K562 (cell line): ENCODE data around the gene PRKG2. TPM values are rescaled to one million over a fixed set of nuclear protein-coding genes. Genes with fewer than 3 reads are reported as not detected.

ENCODE experiments used
- ATAC-seq: fragments of 200-7000 bp; cut with Tn5 transposase; 3 replicates; pipeline ENCODE4 v1.9.1; 2020; ENCODE audit warnings: moderate library complexity
- BruUV-seq: library from RNA; stranded (reverse); fragments of 400-500 nt; replicated peaks from 2 replicates; lab custom pipeline; 2021; lab: Mats Ljungman, UMichigan
- CTCF ChIA-PET: fragments of 300-600 bp; formaldehyde crosslinking; extraction: SDS; loops from one replicate; lab custom pipeline; 2021; ENCODE audit warnings: low intra/inter-chr PET ratio; lab: Yijun Ruan, JAX
- POLR2A ChIA-PET: fragments of 300-600, 350-650 bp; sonication (Branson Sonifier 250); formaldehyde crosslinking; extraction: SDS; loops from one replicate; lab custom pipeline; 2021; ENCODE audit warnings: antibody characterized with exemption, inconsistent platforms; lab: Yijun Ruan, JAX
- DNase-seq, 4 experiments: peaks; one replicate each; pipeline versions ENCODE4 v3.0.0 to v3.0.0-alpha.2; 2011 to 2018; ENCODE audit warnings: low spot score in 3 of 4, mixed read lengths in 3 of 4; ENCODE audit errors: extremely low read depth in 1 of 4
- FAIRE-seq: peaks from 2 replicates; lab custom pipeline; 2011; peaks lifted over from hg19 to GRCh38; lab: Jason Lieb, UNC
- H2AFZ ChIP-seq: 2 replicates; pipeline ENCODE4 v1.6.0; 2011; ENCODE audit warnings: low read depth, low read length, control low read depth, inconsistent platforms
- H3K27ac ChIP-seq: fragments of 200-600 bp; 3 replicates; pipeline ENCODE4 v1.8.0; 2011; ENCODE audit warnings: low read depth, mild to moderate bottlenecking, control low read depth, inconsistent platforms, low read length, moderate library complexity, mixed read lengths; ENCODE audit errors: extremely low read depth
- H3K27me3 ChIP-seq, 2 experiments: fragments of 300-600 bp in 1 of 2; 2 replicates in 1 of 2; 3 replicates in 1 of 2; pipeline versions ENCODE4 v1.6.0 to v1.8.0; 2011; ENCODE audit warnings: inconsistent platforms in 2 of 2, low read length in 2 of 2, mild to moderate bottlenecking in 1 of 2, mixed read lengths in 1 of 2, moderate library complexity in 1 of 2; ENCODE audit not compliant: control insufficient read depth in 2 of 2, insufficient read depth in 2 of 2
- H3K36me3 ChIP-seq: fragments of 300-600 bp; 3 replicates; pipeline ENCODE4 v1.8.0; 2011; ENCODE audit warnings: mild to moderate bottlenecking, low read length, inconsistent platforms; ENCODE audit not compliant: control insufficient read depth, insufficient read depth
- H3K4me1 ChIP-seq, 2 experiments: fragments of 200-600 bp in 1 of 2; replicated peaks in 1 of 2; 2 replicates in 1 of 2; 3 replicates in 1 of 2; pipeline versions ENCODE4 v1.5.1 to v1.8.0; 2011; ENCODE audit warnings: inconsistent platforms in 2 of 2, low read length in 2 of 2, mild to moderate bottlenecking in 1 of 2, mixed read lengths in 1 of 2, moderate library complexity in 1 of 2; ENCODE audit not compliant: control insufficient read depth in 2 of 2, insufficient read depth in 2 of 2
- H3K4me2 ChIP-seq: 2 replicates; pipeline ENCODE4 v1.6.1; 2011; ENCODE audit warnings: low read length, control low read depth, inconsistent platforms, mixed read lengths; ENCODE audit not compliant: insufficient read depth
- H3K4me3 ChIP-seq: fragments of 200-600 bp; sonication (generic), shearing (Covaris generic); 2 replicates; pipeline ENCODE4 v1.5.1; 2016; ENCODE audit warnings: control low read depth, inconsistent platforms
- H3K79me2 ChIP-seq: fragments of 200-600 bp; 3 replicates; pipeline ENCODE4 v1.8.0; 2011; ENCODE audit warnings: low read length, inconsistent platforms; ENCODE audit not compliant: control insufficient read depth, insufficient read depth
- H3K9ac ChIP-seq, 2 experiments: 2 replicates each; pipeline versions ENCODE4 v1.6.0 to v1.6.1; 2011; ENCODE audit warnings: low read depth in 2 of 2, low read length in 2 of 2, control low read depth in 1 of 2, inconsistent platforms in 1 of 2, mild to moderate bottlenecking in 1 of 2, mixed read lengths in 1 of 2; ENCODE audit not compliant: insufficient read depth in 1 of 2
- H3K9me1 ChIP-seq: one replicate; pipeline ENCODE4 v1.6.0; 2011; ENCODE audit warnings: inconsistent platforms, mild to moderate bottlenecking, low read length, moderate library complexity; ENCODE audit not compliant: control insufficient read depth, insufficient read depth
- H3K9me3 ChIP-seq: replicated peaks from 2 replicates; pipeline ENCODE4 v1.5.1; 2011; ENCODE audit warnings: low read depth, low read length, inconsistent platforms; ENCODE audit not compliant: control insufficient read depth, insufficient read depth
- H4K20me1 ChIP-seq: replicated peaks from 2 replicates; pipeline ENCODE4 v1.6.1; 2011; ENCODE audit warnings: low read length, inconsistent platforms, mixed read lengths; ENCODE audit not compliant: control insufficient read depth, insufficient read depth
- BCL6 ChIP-seq: fragments of 250-450 bp; sonication (Bioruptor Pico); IDR thresholded peaks from 2 replicates; pipeline ENCODE4 v1.4.0; 2020
- HEY1 ChIP-seq: fragments of 250-450 bp; sonication (Bioruptor Pico); IDR thresholded peaks from 2 replicates; pipeline ENCODE4 v1.5.0; 2020; ENCODE audit warnings: mild to moderate bottlenecking, moderate library complexity, borderline replicate concordance
- SLC30A9 ChIP-seq: fragments of 250-450 bp; sonication (Bioruptor Pico); IDR thresholded peaks from 2 replicates; pipeline ENCODE4 v1.8.0; 2022; ENCODE audit warnings: mild to moderate bottlenecking, moderate library complexity
- SREBF2 ChIP-seq: sonication (generic); formaldehyde crosslinking; IDR thresholded peaks from 2 replicates; pipeline ENCODE4 v1.4.0; 2020; ENCODE audit warnings: mild to moderate bottlenecking, missing genetic modification reagents
- ZFPM2 ChIP-seq: fragments of 250-450 bp; sonication (Bioruptor Pico); IDR thresholded peaks from 2 replicates; pipeline ENCODE4 v1.5.1; 2022; ENCODE audit warnings: mild to moderate bottlenecking
- ZNF274 ChIP-seq: IDR thresholded peaks from 2 replicates; pipeline ENCODE4 v1.6.1; 2011; ENCODE audit warnings: low read depth, mild to moderate bottlenecking, low read length, moderate library complexity, borderline replicate concordance
- WGBS: fragments of 100-300 bp; shearing (Covaris generic); methylation state at CpG from one replicate; pipeline ENCODE4 v1.1.6; 2016; ENCODE audit warnings: low coverage, mixed read lengths; ENCODE audit not compliant: insufficient coverage; ENCODE audit errors: missing lambda C conversion rate; 5-methylcytosine and 5-hydroxymethylcytosine counted together
- in situ Hi-C: fragments of 300-500 bp; cut with MboI; formaldehyde crosslinking; loops from 4 replicates; pipeline ENCODE4 v1.15.0; 2018; ENCODE audit warnings: inconsistent platforms, mixed read lengths
- intact Hi-C: fragments of 100-400 bp; cut with micrococcal nuclease; formaldehyde crosslinking; loops from 2 replicates; pipeline ENCODE4 v1.14.2; 2022
- polyA plus RNA-seq, 8 experiments: library from polyadenylated mRNA; depleted of rRNA in 4 of 8; stranded (reverse) in 5 of 8; unstranded in 3 of 8; fragments of >200 nt; fragmentation: Nextera tagmentation in 2 of 8; fragmentation: Illumina TruSeq in 1 of 8; extraction: Ambion mirVana in 2 of 8; extraction: Trizol in 1 of 8; gene quantifications; 2 replicates each; pipeline versions ENCODE4 v1.2.1 to v1.2.3, GENCODE V29; 2011 to 2014; ENCODE audit warnings: inconsistent platforms in 1 of 8, missing spikeins in 1 of 8
- total RNA-seq, 7 experiments: library from RNA; depleted of rRNA in 6 of 7; stranded (reverse); fragments of >200 nt in 6 of 7; fragmentation: Illumina TruSeq in 2 of 7; extraction: Trizol in 2 of 7; gene quantifications; 2 replicates each; pipeline versions ENCODE4 v1.2.1 to v1.2.3, GENCODE V29; 2011 to 2021; ENCODE audit warnings: low replicate concordance in 1 of 7
- TF ChIP-seq, protein P1 (sequence below): fragments of 450-650 bp; IDR thresholded peaks from 2 replicates; pipeline ENCODE4 v1.6.1; 2016; ENCODE audit warnings: mild to moderate bottlenecking
- TF ChIP-seq, protein P2 (sequence below): fragments of 450-650 bp; IDR thresholded peaks from 2 replicates; pipeline ENCODE4 v1.6.1; 2016; ENCODE audit warnings: mild to moderate bottlenecking, moderate library complexity

Gene PRKG2
- total and polyA plus RNA-seq, 9 of the 15 experiments (the other 6 are each of a cell fraction or from before 2014, with no cell fraction given), result 0.01 to 0.68 (median 0.34) TPM

DNA sequence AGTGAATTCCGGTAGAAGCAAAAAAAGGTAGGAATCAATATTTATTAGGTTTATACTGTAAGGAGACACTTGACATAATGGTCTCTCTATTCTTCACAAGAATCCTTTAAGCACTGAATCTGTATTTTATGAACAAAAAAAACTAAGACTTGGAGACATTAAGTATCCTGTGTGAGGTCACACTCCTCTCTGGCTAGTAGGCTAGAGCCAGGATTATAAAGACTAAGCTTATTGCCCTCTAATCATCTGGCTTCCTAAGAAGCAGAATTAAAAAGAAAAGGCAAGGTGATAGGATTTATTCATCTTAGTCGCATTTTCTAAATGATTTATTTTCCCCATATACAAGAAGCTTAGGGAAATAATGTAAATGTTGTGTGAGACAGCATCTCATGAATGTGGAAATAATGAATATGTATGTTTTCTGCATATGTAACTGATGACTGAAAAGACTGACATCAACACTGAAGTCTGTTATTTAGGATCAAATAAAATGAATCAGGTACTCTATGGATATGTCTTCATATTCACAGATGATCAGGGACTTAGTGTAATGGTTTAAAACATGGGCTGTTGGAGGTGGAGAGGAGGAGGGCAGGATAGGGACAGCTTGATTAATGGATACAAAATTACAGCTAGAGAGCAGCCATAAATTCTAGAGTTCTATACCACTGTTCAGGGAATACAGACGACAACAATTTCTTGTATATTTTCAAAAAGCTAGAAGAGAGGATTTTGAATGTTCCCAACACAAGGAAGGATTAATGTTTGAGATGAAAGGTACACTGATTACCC is 30.4 kb upstream of the PRKG2 start:
- Histone ChIP-seq H3K9me3 (no peaks in the 10 kb centered on the region), H3K4me3 (no peak overlapping the region), H2AFZ (no peak overlapping the region), H3K4me1 (no peaks in the 10 kb centered on the region), H4K20me1 (no peaks in the 10 kb centered on the region), H3K9ac (no peak overlapping the region), H3K36me3 (no peaks in the 10 kb centered on the region), H3K9me1 (no peaks in the 10 kb centered on the region), H3K4me2 (no peak overlapping the region), H3K27ac (no peak overlapping the region), H3K27me3 (no peaks in the 10 kb centered on the region), H3K79me2 (no peaks in the 10 kb centered on the region)
- intact Hi-C loops, result no loop called here
- ATAC-seq (no peak), FAIRE-seq (no peak), DNase-seq (no peak)
- CTCF ChIA-PET, result no interaction called here
- 0% methylated on average over 3 of the region's 3 CpGs for WGBS
- in situ Hi-C loops, result no loop called here
- POLR2A ChIA-PET, result no interaction called here
- BruUV-seq, result no TSS peak
- TF ChIP-seq, protein P1, sequence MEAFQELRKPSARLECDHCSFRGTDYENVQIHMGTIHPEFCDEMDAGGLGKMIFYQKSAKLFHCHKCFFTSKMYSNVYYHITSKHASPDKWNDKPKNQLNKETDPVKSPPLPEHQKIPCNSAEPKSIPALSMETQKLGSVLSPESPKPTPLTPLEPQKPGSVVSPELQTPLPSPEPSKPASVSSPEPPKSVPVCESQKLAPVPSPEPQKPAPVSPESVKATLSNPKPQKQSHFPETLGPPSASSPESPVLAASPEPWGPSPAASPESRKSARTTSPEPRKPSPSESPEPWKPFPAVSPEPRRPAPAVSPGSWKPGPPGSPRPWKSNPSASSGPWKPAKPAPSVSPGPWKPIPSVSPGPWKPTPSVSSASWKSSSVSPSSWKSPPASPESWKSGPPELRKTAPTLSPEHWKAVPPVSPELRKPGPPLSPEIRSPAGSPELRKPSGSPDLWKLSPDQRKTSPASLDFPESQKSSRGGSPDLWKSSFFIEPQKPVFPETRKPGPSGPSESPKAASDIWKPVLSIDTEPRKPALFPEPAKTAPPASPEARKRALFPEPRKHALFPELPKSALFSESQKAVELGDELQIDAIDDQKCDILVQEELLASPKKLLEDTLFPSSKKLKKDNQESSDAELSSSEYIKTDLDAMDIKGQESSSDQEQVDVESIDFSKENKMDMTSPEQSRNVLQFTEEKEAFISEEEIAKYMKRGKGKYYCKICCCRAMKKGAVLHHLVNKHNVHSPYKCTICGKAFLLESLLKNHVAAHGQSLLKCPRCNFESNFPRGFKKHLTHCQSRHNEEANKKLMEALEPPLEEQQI, result no peak
- TF ChIP-seq BCL6 (CRISPR knock-in tag) (no peak), SREBF2 (no peak), ZNF274 (no peak), SLC30A9 (no peak), ZFPM2 (CRISPR knock-in tag) (no peak), HEY1 (CRISPR knock-in tag) (no peak)
- TF ChIP-seq, protein P2, sequence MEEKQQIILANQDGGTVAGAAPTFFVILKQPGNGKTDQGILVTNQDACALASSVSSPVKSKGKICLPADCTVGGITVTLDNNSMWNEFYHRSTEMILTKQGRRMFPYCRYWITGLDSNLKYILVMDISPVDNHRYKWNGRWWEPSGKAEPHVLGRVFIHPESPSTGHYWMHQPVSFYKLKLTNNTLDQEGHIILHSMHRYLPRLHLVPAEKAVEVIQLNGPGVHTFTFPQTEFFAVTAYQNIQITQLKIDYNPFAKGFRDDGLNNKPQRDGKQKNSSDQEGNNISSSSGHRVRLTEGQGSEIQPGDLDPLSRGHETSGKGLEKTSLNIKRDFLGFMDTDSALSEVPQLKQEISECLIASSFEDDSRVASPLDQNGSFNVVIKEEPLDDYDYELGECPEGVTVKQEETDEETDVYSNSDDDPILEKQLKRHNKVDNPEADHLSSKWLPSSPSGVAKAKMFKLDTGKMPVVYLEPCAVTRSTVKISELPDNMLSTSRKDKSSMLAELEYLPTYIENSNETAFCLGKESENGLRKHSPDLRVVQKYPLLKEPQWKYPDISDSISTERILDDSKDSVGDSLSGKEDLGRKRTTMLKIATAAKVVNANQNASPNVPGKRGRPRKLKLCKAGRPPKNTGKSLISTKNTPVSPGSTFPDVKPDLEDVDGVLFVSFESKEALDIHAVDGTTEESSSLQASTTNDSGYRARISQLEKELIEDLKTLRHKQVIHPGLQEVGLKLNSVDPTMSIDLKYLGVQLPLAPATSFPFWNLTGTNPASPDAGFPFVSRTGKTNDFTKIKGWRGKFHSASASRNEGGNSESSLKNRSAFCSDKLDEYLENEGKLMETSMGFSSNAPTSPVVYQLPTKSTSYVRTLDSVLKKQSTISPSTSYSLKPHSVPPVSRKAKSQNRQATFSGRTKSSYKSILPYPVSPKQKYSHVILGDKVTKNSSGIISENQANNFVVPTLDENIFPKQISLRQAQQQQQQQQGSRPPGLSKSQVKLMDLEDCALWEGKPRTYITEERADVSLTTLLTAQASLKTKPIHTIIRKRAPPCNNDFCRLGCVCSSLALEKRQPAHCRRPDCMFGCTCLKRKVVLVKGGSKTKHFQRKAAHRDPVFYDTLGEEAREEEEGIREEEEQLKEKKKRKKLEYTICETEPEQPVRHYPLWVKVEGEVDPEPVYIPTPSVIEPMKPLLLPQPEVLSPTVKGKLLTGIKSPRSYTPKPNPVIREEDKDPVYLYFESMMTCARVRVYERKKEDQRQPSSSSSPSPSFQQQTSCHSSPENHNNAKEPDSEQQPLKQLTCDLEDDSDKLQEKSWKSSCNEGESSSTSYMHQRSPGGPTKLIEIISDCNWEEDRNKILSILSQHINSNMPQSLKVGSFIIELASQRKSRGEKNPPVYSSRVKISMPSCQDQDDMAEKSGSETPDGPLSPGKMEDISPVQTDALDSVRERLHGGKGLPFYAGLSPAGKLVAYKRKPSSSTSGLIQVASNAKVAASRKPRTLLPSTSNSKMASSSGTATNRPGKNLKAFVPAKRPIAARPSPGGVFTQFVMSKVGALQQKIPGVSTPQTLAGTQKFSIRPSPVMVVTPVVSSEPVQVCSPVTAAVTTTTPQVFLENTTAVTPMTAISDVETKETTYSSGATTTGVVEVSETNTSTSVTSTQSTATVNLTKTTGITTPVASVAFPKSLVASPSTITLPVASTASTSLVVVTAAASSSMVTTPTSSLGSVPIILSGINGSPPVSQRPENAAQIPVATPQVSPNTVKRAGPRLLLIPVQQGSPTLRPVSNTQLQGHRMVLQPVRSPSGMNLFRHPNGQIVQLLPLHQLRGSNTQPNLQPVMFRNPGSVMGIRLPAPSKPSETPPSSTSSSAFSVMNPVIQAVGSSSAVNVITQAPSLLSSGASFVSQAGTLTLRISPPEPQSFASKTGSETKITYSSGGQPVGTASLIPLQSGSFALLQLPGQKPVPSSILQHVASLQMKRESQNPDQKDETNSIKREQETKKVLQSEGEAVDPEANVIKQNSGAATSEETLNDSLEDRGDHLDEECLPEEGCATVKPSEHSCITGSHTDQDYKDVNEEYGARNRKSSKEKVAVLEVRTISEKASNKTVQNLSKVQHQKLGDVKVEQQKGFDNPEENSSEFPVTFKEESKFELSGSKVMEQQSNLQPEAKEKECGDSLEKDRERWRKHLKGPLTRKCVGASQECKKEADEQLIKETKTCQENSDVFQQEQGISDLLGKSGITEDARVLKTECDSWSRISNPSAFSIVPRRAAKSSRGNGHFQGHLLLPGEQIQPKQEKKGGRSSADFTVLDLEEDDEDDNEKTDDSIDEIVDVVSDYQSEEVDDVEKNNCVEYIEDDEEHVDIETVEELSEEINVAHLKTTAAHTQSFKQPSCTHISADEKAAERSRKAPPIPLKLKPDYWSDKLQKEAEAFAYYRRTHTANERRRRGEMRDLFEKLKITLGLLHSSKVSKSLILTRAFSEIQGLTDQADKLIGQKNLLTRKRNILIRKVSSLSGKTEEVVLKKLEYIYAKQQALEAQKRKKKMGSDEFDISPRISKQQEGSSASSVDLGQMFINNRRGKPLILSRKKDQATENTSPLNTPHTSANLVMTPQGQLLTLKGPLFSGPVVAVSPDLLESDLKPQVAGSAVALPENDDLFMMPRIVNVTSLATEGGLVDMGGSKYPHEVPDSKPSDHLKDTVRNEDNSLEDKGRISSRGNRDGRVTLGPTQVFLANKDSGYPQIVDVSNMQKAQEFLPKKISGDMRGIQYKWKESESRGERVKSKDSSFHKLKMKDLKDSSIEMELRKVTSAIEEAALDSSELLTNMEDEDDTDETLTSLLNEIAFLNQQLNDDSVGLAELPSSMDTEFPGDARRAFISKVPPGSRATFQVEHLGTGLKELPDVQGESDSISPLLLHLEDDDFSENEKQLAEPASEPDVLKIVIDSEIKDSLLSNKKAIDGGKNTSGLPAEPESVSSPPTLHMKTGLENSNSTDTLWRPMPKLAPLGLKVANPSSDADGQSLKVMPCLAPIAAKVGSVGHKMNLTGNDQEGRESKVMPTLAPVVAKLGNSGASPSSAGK, result no peak
